Upper lobe of left lung (tissue), 6 donors: ENCODE data around the gene COL20A1. TPM values are rescaled to one million over a fixed set of nuclear protein-coding genes. Genes with fewer than 3 reads are reported as not detected.
"Not testable (repeated sequence)": the region's sequence is repeated elsewhere in the genome, so short reads cannot be mapped to it uniquely, and the experiment has no call there.

Source experiments
- ATAC-seq, 2 donors: fragments of 200-7000 bp; cut with Tn5 transposase; one replicate each; pipeline ENCODE4 v1.9.1; 2022; ENCODE audit warnings: mild to moderate bottlenecking in 2 of 2, moderate library complexity in 2 of 2; ENCODE audit not compliant: low FRiP score in 2 of 2
- DNase-seq, 2 donors: peaks; one replicate each; pipeline ENCODE4 v3.0.0-alpha.2; 2019 to 2020
- H3K27ac ChIP-seq, 4 donors: fragments of 200-600 bp; sonication (generic); one replicate each; pipeline ENCODE4 v1.5.1; 2016 to 2019
- H3K27me3 ChIP-seq, 4 donors: fragments of 200-600 bp; sonication (generic); one replicate each; pipeline ENCODE4 v1.5.1; 2017 to 2019
- H3K36me3 ChIP-seq, 4 donors: fragments of 200-600 bp; sonication (generic); one replicate each; pipeline ENCODE4 v1.5.1; 2016 to 2019
- H3K4me1 ChIP-seq, 4 donors: fragments of 200-600 bp; sonication (generic); one replicate each; pipeline ENCODE4 v1.5.1; 2018 to 2019
- H3K4me3 ChIP-seq, 4 donors: fragments of 200-600 bp; sonication (generic); one replicate each; pipeline ENCODE4 v1.5.1; 2017 to 2019; ENCODE audit warnings: mild to moderate bottlenecking in 2 of 4, moderate library complexity in 1 of 4
- H3K9me3 ChIP-seq, 4 donors: fragments of 200-600 bp; sonication (generic); one replicate each; pipeline ENCODE4 v1.5.1; 2018 to 2019
- CTCF ChIP-seq, 6 experiments: fragments of 450-650 bp in 4 of 6; fragments of 200-600 bp in 2 of 6; sonication (generic) in 2 of 6; IDR thresholded peaks; one replicate each; pipeline ENCODE4 v1.5.1; 2016 to 2019; ENCODE audit warnings: antibody characterized with exemption in 6 of 6
- EP300 ChIP-seq, 4 donors: sonication (generic); formaldehyde crosslinking; IDR thresholded peaks; one replicate each; pipeline ENCODE4 v1.5.1; 2017; ENCODE audit warnings: antibody characterized with exemption in 4 of 4, control low read depth in 2 of 4
- POLR2A ChIP-seq, 4 donors: fragments of 450-650 bp; IDR thresholded peaks; one replicate each; pipeline ENCODE4 v1.5.1; 2016 to 2017; ENCODE audit warnings: antibody characterized with exemption in 4 of 4, mild to moderate bottlenecking in 2 of 4
- POLR2AphosphoS5 ChIP-seq, 2 donors: sonication (generic); formaldehyde crosslinking; IDR thresholded peaks; one replicate each; pipeline ENCODE4 v1.5.1; 2017; ENCODE audit warnings: antibody characterized with exemption in 2 of 2
- WGBS, 2 donors: methylation state at CpG; one replicate each; pipeline ENCODE4 v1.1.5; 2017 to 2018; 5-methylcytosine and 5-hydroxymethylcytosine counted together
- total RNA-seq, 6 donors: library from RNA; depleted of rRNA in 4 of 6; stranded (reverse); fragments of >200 nt in 4 of 6; gene quantifications; one replicate each; pipeline versions ENCODE4 v1.1.0 to v1.2.1, GENCODE V29; 2016 to 2021
- donor health status: DM: no; HTN: no; CAD: no; lungs with moderate emphysema.
- donor health status: DM: no; HTN: yes; CAD: no; lungs with severe emphysema.

The COL20A1 gene
- total RNA-seq, 6 donors from 2014 or later: 0.03 TPM; not detected in 5

- Histone ChIP-seq H3K27ac (no peak overlapping the region), H3K4me3 (no peak overlapping the region), H3K36me3 (no peaks in the 10 kb centered on the region), H3K4me1 (no peaks in the 10 kb centered on the region), H3K27me3 (no peaks in the 10 kb centered on the region), H3K9me3 (no peaks in the 10 kb centered on the region)
- WGBS, 2 donors: 70 to 75% methylated on average over 12 of the region's 12 CpGs
- ATAC-seq (no peak), DNase-seq (no peak)
- TF ChIP-seq POLR2A (IDR thresholded peaks at IDR 0.05): no peak
- TF ChIP-seq POLR2AphosphoS5 (IDR thresholded peaks at IDR 0.05): no peak
- TF ChIP-seq EP300 (IDR thresholded peaks at IDR 0.05): no peak
- TF ChIP-seq CTCF (IDR thresholded peaks at IDR 0.05): no peak
These were observed 44.9 kb downstream of the COL20A1 start for GRCh38 chr20:63337786-63338420.

- DNase-seq, ATAC-seq, H3K27ac ChIP-seq, H3K36me3 ChIP-seq, H3K4me3 ChIP-seq, H3K9me3 ChIP-seq, H3K27me3 ChIP-seq, H3K4me1 ChIP-seq: not testable (repeated sequence)
- 56 to 66% methylated on average over 14 of the region's 14 CpGs for WGBS, 2 donors
These were observed 46.4 kb downstream of the COL20A1 start for GRCh38 chr20:63339154-63340094.

- H3K9me3 ChIP-seq, H3K27me3 ChIP-seq, ATAC-seq, H3K27ac ChIP-seq, H3K36me3 ChIP-seq, H3K4me3 ChIP-seq, DNase-seq, H3K4me1 ChIP-seq: not testable (repeated sequence)
- 61 to 66% methylated on average over 10 of the region's 10 CpGs for WGBS, 2 donors
These were observed 47.2 kb downstream of the COL20A1 start for GRCh38 chr20:63340158-63340688.

- TF ChIP-seq CTCF (IDR thresholded peaks at IDR 0.05) (no peak), POLR2A (IDR thresholded peaks at IDR 0.05) (no peak), EP300 (IDR thresholded peaks at IDR 0.05) (no peak)
- H3K4me3 ChIP-seq: no peak overlapping the region
- H3K9me3 ChIP-seq: no peaks in the 10 kb centered on the region
- whole genome bisulfite sequencing, 2 donors: 87 to 88% methylated on average over 57 to 58 of the region's 59 CpGs
- no peak overlapping the region for H3K27ac ChIP-seq
- H3K27me3 ChIP-seq: no peaks in the 10 kb centered on the region
- H3K4me1 ChIP-seq: peaks cover 0 to 9% (median 0%) of the 10 kb centered on the region in 4 donors
- no peaks in the 10 kb centered on the region for H3K36me3 ChIP-seq
- no peak for ATAC-seq
- peak in 1 of 2 donors; percentile 75 for DNase-seq
These were observed 49.8 kb downstream of the COL20A1 start for GRCh38 chr20:63342561-63343459.

- Histone ChIP-seq H3K27ac (no peak overlapping the region), H3K4me1 (peaks cover 0 to 9% (median 0%) of the 10 kb centered on the region in 4 donors), H3K9me3 (no peaks in the 10 kb centered on the region), H3K27me3 (no peaks in the 10 kb centered on the region), H3K4me3 (no peak overlapping the region), H3K36me3 (no peaks in the 10 kb centered on the region)
- DNase-seq: peak in 1 of 2 donors; percentile 79
- WGBS, 2 donors: 57 to 59% methylated on average over 33 to 34 of the region's 37 CpGs
- TF ChIP-seq POLR2AphosphoS5 (IDR thresholded peaks at IDR 0.05) (no peak), CTCF (IDR thresholded peaks at IDR 0.05) (no peak), POLR2A (IDR thresholded peaks at IDR 0.05) (no peak)
- ATAC-seq: no peak
These were observed 50.8 kb downstream of the COL20A1 start for GRCh38 chr20:63343460-63344445.
